NCI-H1694 (cell line): ENCODE data around the gene GRAPL.
"Not testable (repeated sequence)": the region's sequence is repeated elsewhere in the genome, so short reads cannot be mapped to it uniquely, and the experiment has no call there.

Source experiments
- DNase-seq: peaks from one replicate; lab custom pipeline; 2025; lab: John Stamatoyannopoulos, UW

The GRAPL gene

DNA sequence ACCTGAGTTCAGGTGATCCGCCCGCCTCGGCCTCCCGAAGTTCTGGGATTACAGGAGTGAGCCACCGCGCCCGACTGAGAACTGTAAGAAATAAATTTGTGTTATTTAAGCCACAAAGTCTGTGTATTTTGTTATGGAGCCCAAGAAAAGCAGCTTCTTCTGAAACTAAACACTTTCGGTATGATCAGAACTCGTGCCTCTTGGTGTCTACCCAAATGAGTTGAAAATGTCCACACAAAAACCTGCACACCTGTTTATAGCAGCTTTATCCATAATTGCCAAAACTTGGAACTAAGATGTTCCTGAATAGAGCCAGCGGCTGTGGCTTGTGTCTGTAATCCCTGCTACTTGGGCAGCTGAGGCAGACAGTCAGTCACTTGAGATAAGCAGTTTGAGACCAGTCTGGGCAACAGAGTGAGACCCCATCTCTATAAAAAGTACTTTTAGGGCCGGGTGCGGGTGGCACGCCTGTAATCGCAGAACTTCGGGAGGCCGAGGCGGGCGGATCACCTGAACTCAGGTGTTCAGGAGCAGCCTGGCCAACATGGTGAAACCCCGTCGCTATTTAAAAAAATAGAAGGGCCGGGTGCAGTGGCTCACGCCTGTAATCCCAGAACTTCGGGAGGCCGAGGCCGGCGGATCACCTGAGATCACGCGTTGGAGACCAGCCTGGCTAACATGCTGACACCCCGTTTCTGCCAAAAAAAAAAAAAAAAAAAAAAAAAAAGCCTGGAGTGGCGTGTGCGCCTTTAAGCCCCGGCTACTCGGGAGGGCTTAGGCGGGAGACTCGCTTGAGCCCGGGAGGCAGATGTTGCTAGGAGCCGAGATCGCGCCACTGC, 61.7 kb downstream of the GRAPL start:
- not testable (repeated sequence) for DNase-seq

DNA sequence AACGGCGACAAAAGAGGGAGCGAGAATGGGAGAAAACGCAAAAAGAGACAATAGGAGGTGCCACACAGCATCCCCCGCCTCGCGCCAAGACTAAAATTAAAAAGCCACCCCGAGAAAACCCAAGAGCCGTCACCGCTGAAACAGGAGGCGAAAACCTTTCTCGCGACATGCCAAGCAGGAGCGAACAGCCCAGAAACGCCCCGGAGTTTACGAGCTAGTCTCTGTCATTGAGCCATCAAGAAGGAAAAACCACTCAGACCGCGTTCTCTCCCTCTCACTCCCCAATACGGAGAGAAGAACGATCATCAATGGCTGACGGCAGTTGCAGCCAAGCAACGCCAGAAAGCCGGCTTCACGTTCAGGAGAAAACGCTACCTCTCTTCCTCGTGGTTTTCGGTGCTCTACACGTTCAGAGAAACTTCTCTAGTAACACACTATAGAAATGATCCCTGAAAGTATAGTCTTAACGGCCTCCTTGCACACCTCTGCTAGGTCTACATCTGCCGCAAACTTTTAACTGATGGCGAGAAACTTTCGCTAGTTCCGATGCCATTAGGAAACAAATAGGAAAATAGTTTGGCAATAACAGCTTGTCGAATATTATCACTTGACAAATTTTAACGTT, 62.5 kb downstream of the GRAPL start:
- DNase-seq, result not testable (repeated sequence)

DNA sequence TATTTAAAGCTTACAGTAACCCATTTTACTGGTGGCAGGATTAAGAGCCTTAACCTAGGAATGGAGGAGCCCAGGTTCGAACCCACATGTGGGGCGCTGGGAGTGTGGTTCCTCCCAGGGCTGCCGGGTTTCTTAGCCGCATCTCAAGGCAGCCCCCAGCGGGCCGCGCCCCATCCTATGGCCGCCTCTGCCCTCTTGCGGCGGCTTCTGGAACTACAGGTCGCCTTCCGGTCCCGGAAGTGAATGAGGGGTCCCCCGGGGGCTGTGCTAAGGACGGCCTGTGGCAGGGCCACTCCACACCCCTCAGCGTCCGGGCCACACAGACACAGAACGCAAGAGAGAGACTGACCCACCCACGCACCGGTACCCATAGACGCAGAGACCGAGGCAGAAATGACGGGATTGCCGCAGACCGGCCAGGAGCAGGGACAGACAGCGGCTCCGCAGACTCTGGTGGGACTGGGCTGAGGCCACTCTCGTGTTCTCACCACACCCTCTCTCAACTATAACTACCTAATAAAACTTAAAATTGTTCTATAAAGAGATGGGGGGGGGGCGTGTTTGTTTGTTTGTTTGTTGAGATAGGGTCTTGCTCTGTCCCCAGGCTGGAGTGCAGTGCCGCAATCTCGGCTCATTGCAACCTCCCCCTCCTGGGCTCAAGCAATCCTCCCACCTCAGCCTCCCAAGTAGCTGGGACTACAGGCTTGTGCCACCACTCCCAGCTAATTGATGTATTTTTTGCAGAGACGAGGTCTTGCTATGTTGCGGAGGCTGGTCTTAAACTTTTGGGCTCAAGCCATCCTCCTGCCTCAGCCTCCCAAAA, 69.2 kb downstream of the GRAPL start:
- DNase-seq, result not testable (repeated sequence)

DNA sequence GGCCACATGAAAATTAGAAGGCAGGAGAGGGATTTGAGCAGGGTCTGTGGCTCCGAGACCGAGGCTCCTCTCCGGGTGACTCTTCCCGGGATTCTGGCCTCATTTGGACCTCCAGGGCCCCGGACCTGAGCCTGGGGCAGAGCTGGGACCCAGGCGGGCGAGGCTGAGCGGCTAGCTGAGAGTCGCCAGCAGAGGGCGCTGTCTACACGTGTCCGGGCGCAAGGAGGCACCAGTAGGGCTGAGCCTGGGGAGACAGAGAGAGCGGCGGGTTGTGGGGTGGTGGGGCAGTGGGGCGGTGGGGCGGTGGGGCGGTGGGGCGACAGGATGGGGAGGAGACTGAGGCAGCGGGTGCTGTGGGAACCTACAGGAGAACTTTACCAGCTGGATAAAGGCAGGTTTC, 75.1 kb downstream of the GRAPL start:
- DNase-seq, result not testable (repeated sequence)

DNA sequence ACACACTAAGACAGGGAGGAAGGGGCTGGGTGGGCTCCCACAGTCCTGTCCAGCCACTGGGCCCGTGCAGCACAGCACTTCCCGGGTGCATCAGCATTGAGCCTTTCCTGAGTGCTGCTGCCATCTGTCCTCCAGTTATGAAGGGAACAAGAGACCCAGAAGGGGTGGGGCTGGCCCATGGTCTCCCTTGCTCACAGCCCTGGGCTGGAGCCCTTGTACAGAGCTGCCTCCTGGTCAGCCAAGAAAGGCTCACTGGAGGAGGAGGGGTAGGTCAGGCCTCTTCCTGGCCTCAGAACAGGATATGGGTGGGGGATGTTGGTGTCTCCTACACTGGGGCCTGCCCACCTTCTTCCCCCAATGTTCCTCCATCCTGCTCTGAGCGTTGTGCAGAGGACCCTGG, 76.0 kb downstream of the GRAPL start:
- DNase-seq, result not testable (repeated sequence)
